Activated naive CD8-positive, alpha-beta T cell (primary cell): Measurements from ENCODE around the gene MNX1.

Experiments
- H3K27ac Mint-ChIP-seq: one replicate; pipeline ENCODE4 v1.8.0; 2021; ENCODE audit warnings: mixed read lengths
- H3K27me3 Mint-ChIP-seq: one replicate; pipeline ENCODE4 v1.8.0; 2021; ENCODE audit warnings: mixed read lengths
- H3K36me3 Mint-ChIP-seq: one replicate; pipeline ENCODE4 v1.8.0; 2021; ENCODE audit warnings: mixed read lengths
- H3K4me1 Mint-ChIP-seq: one replicate; pipeline ENCODE4 v1.8.0; 2021; ENCODE audit warnings: low read depth, mixed read lengths
- H3K4me3 Mint-ChIP-seq: one replicate; pipeline ENCODE4 v1.8.0; 2021; ENCODE audit warnings: mild to moderate bottlenecking, mixed read lengths
- H3K9me3 Mint-ChIP-seq: one replicate; pipeline ENCODE4 v1.8.0; 2021; ENCODE audit warnings: low read depth, mixed read lengths

MNX1 gene

DNA sequence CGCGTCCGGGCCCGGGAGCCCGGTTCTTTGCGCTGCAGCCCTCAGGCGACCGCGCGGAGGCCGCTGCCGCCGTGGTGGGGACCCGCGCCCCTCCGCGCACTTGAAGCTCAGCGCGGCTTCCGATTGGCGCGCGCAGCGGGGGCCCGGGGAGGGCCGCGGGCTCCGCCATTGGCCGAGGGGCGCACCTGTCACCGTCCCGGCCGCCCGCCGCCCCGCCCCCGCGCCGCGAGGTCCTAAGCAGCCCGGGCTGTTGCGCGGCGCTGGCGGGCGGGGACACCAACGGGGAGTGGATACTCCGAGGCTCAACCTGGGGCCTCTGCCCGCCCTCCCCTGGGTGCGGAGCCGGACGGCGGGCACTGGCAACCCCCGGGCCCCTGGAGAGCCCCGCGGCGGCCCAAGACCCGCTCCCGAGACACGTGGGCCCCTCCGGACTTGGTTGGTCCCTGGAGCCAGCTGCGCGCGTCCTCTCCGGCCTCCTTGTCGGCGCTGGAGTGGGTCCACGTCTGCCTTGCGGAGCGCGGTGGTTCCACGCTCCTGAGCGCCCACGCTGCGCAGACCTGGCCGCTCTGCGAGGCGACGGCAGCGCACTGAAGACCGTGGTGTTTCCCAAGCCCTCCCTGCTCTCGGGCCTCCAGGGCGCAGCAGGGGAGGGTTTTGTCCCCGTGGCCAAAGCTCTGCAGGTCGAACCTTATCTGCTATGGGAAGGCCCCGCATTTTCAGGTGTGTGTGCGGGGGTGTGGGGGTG lies at the start of gene MNX1:
Gene MNX1, minus strand, starts transcription at position 76 of the 745 bp plus-strand sequence. CDS start 313 bp downstream, outside the sequence.
- Mint-ChIP-seq H3K9me3 (no peaks in the 10 kb centered on the region), H3K27ac (no peak within 1 kb of the TSS), H3K36me3 (no peaks in the 10 kb centered on the region), H3K27me3 (peaks cover 38% of the 10 kb centered on the region), H3K4me3 (peak within 1 kb of the TSS; percentile 78), H3K4me1 (peaks cover 17% of the 10 kb centered on the region)

- Mint-ChIP-seq H3K36me3 (peaks cover 3% of the 10 kb centered on the region), H3K27me3 (peaks cover 20% of the 10 kb centered on the region), H3K4me3 (no peak overlapping the region), H3K4me1 (no peaks in the 10 kb centered on the region), H3K27ac (no peak overlapping the region), H3K9me3 (peaks cover 11% of the 10 kb centered on the region)
These were observed 49.1 kb upstream of the MNX1 start for GRCh38 chr7:157059534-157059933.

DNA sequence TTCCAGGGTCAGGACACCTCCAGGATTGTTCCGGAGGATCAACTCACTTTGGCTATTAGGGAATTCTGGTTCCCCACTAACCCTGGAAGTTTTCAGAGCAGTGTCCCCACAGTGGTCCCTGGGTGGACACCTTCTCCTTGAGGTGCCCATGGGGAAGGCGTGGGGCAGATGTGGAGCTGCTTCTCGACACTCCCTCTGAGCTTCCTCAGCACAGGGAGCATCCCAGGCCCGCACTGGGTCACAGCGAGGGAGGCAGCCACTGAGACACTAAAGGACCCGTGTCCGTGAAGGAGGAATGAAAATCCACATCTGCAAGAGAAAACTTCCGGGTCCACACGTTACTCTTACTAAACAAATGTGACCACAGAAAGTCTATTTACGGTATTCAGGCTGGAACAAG lies 48.2 kb upstream of the MNX1 start:
- H3K27ac Mint-ChIP-seq = no peak overlapping the region
- peaks cover 3% of the 10 kb centered on the region for H3K36me3 Mint-ChIP-seq
- H3K4me1 Mint-ChIP-seq = no peaks in the 10 kb centered on the region
- H3K4me3 Mint-ChIP-seq = no peak overlapping the region
- peaks cover 20% of the 10 kb centered on the region for H3K27me3 Mint-ChIP-seq
- peaks cover 11% of the 10 kb centered on the region for H3K9me3 Mint-ChIP-seq

DNA sequence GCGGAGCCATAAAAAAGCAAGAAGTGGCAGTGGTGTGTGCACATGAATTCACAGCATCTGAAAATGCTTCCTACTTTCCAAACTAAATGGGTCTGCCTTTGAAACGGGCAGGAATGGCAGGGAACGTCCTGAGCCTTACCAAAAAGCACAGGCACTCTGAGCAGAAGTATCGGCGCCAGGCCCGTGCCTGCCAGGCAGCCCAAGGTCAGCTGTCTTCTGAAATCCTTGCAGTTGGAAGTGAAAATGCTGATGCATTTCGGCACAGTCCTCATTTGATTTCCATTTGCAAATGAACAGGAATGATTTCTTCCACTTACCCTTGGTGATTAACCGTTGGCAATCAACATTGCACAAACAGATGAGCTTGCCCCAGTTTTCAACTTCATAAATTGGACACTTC lies 47.6 kb upstream of the MNX1 start:
- peaks cover 3% of the 10 kb centered on the region for H3K36me3 Mint-ChIP-seq
- H3K4me1 Mint-ChIP-seq = no peaks in the 10 kb centered on the region
- H3K4me3 Mint-ChIP-seq = no peak overlapping the region
- H3K9me3 Mint-ChIP-seq = peaks cover 13% of the 10 kb centered on the region
- peaks cover 22% of the 10 kb centered on the region for H3K27me3 Mint-ChIP-seq
- no peak overlapping the region for H3K27ac Mint-ChIP-seq

DNA sequence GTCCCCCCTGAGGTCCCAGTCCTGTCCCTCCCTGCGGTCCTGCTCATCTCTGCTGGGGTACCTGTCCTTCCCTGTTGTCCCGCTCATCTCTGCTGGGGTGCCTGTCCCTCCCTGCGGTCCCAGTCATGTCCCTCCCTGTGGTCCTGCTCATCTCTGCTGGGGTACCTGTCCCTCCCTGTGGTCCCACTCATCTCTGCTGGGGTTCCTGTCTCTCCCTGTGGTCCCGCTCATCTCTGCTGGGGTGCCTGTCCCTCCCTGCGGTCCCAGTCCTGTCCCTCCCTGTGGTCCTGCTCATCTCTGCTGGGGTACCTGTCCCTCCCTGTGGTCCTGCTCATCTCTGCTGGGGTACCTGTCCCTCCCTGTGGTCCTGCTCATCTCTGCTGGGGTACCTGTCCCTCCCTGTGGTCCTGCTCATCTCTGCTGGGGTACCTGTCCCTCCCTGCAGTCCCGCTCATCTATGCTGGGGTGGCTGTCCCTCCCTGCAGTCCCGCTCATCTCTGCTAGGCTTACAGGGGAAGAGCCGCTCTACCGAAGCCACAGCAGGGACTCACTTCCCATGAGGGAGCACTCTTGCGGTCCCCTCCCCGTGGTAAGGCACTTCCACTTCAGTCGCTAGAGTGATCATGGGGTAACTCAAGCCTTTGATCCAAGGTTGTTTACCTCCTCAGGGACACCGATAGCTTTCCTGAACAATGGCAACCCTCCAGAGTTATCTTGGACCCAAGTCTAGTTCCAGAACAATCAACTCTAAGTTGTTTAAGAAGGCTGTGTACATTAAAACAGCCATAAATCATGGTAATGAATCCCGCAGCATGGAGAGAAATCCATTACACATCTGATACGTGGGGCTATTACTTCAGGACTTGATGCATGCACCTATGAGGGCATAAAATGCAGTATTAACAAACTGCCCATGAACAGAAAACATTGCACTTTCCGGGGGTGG lies 46.8 kb upstream of the MNX1 start:
- peaks cover 17% of the 10 kb centered on the region for H3K27me3 Mint-ChIP-seq
- H3K36me3 Mint-ChIP-seq = no peaks in the 10 kb centered on the region

DNA sequence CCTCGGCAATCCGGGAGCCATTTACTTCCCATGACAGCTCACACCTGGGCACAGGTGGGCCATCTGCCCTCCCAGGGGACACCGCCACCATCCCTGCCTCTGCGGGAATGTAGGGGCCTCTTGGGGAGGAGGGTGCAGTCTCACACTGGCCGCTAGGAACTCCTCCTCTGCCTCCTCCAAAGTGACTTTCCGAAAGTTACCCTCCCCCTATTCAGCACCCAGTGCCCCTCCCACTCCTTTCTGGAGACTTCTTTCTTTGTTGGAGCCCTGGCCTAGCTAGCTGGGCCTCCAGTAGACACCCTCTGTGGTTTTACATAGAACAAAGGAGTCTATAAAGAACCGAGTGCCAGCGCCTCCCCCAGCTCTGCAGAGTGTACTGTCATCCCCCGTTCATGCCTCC lies 45.8 kb upstream of the MNX1 start:
- H3K27ac Mint-ChIP-seq = no peak overlapping the region
- H3K36me3 Mint-ChIP-seq = no peaks in the 10 kb centered on the region
- H3K4me3 Mint-ChIP-seq = no peak overlapping the region
- H3K4me1 Mint-ChIP-seq = no peaks in the 10 kb centered on the region
- H3K27me3 Mint-ChIP-seq = peaks cover 17% of the 10 kb centered on the region
- H3K9me3 Mint-ChIP-seq = peaks cover 13% of the 10 kb centered on the region

More for the DNA sequence above, 46.8 kb upstream of the MNX1 start:
- H3K9me3 Mint-ChIP-seq = peaks cover 13% of the 10 kb centered on the region
- no peak overlapping the region for H3K27ac Mint-ChIP-seq
- H3K4me1 Mint-ChIP-seq = no peaks in the 10 kb centered on the region
- no peak overlapping the region for H3K4me3 Mint-ChIP-seq

DNA sequence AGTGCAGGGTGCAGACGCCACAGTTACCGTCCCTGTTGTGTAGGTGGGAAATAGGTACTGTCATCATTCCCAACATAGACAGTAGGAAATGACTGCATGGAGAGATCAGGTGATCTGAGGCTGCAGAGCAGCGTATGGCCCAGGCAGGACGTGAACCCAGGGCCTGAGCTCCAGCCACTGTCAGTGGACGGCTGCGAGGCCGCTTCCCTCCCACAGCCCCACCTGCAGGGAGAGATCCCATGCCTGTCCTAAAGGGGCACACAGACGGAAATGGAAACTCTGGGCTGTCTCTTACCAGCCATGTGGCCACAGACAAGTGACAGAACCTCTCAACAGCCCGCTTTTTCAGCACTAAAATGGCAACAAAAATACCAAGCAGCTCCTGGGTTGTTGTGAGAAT lies 44.5 kb upstream of the MNX1 start:
- no peak overlapping the region for H3K27ac Mint-ChIP-seq
- H3K27me3 Mint-ChIP-seq = peaks cover 16% of the 10 kb centered on the region
- no peaks in the 10 kb centered on the region for H3K4me1 Mint-ChIP-seq
- no peak overlapping the region for H3K4me3 Mint-ChIP-seq
- no peaks in the 10 kb centered on the region for H3K36me3 Mint-ChIP-seq
- H3K9me3 Mint-ChIP-seq = peaks cover 13% of the 10 kb centered on the region

- Mint-ChIP-seq H3K4me1 (no peaks in the 10 kb centered on the region), H3K36me3 (no peaks in the 10 kb centered on the region)
These were observed 42.7 kb upstream of the MNX1 start for GRCh38 chr7:157053118-157053517.

GRCh38 chr7:157047148-157047547 lies 36.7 kb upstream of the MNX1 start:
- Mint-ChIP-seq H3K27ac (no peak overlapping the region), H3K4me3 (no peak overlapping the region), H3K9me3 (no peaks in the 10 kb centered on the region), H3K4me1 (no peaks in the 10 kb centered on the region), H3K27me3 (peaks cover 7% of the 10 kb centered on the region), H3K36me3 (no peaks in the 10 kb centered on the region)

More at GRCh38 chr7:157053118-157053517, 42.7 kb upstream of the MNX1 start:
- Mint-ChIP-seq H3K27me3 (peaks cover 13% of the 10 kb centered on the region), H3K9me3 (peaks cover 13% of the 10 kb centered on the region), H3K27ac (no peak overlapping the region), H3K4me3 (no peak overlapping the region)

GRCh38 chr7:157046681-157047080 lies 36.2 kb upstream of the MNX1 start:
- no peaks in the 10 kb centered on the region for H3K9me3 Mint-ChIP-seq
- H3K27me3 Mint-ChIP-seq = peaks cover 10% of the 10 kb centered on the region
- no peaks in the 10 kb centered on the region for H3K4me1 Mint-ChIP-seq
- no peak overlapping the region for H3K4me3 Mint-ChIP-seq
- H3K36me3 Mint-ChIP-seq = no peaks in the 10 kb centered on the region
- H3K27ac Mint-ChIP-seq = no peak overlapping the region

DNA sequence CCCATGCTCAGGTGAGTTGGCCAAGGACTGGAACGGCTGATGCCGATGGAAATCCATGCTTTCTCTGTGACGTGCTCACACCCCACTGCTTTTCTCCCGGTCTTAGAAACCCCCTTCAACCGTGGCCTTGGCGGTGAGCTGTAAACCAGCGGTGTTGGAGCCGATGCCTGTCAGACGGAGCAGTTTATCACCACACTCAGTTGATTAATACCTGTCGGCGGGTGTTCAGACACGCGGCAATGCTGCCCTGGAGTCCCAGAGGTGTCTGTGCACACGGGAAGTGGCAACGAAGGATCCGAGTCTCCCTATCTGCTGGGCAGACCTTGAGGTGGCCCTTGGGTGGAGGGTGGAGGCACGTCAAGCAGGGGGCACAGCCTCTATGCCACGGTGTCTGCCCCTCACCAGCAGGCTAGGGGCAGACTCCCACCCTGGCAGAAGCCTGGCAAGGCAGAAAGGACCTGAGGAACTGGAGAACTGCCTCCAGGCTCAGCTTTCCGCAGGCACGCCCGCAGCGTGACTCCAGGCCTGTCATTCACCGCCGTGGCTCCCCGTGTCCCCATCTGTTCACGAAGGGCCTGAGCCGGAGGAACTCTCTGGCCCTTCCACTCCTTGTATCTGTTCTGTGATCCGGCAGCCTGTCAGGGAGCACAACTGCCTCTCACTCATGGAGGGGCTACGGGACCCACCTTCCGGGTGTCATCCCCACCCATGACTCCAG lies 34.6 kb upstream of the MNX1 start:
- no peaks in the 10 kb centered on the region for H3K36me3 Mint-ChIP-seq
- H3K4me3 Mint-ChIP-seq = no peak overlapping the region
- peaks cover 10% of the 10 kb centered on the region for H3K27me3 Mint-ChIP-seq
- no peak overlapping the region for H3K27ac Mint-ChIP-seq
- no peaks in the 10 kb centered on the region for H3K9me3 Mint-ChIP-seq
- no peaks in the 10 kb centered on the region for H3K4me1 Mint-ChIP-seq

GRCh38 chr7:157044147-157044687 lies 33.8 kb upstream of the MNX1 start:
- Mint-ChIP-seq H3K27ac (no peak overlapping the region), H3K4me1 (no peaks in the 10 kb centered on the region), H3K4me3 (no peak overlapping the region), H3K27me3 (peaks cover 12% of the 10 kb centered on the region), H3K9me3 (no peaks in the 10 kb centered on the region), H3K36me3 (no peaks in the 10 kb centered on the region)

DNA sequence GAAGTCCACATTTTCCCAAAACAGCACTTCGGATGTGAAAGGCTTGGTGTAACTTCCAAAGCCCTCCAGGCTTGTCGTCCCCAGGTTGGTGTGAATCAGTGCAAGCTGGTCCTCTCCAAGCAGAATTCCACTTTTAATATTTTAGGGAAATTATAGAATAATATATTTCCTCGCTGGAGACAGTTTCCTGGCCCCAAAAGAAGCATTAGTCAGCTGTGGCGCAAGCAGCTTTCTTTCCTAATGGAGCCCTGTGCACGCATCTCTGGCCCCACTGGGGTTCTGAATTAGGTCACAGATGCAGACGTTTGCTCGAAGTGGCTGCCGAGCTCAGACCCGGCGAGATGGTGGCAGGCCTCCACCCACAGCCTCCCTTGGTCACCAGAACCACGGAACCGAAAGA lies 33.3 kb upstream of the MNX1 start:
- no peaks in the 10 kb centered on the region for H3K4me1 Mint-ChIP-seq
- peaks cover 12% of the 10 kb centered on the region for H3K27me3 Mint-ChIP-seq
- H3K9me3 Mint-ChIP-seq = no peaks in the 10 kb centered on the region
- no peak overlapping the region for H3K27ac Mint-ChIP-seq
- no peaks in the 10 kb centered on the region for H3K36me3 Mint-ChIP-seq
- no peak overlapping the region for H3K4me3 Mint-ChIP-seq

DNA sequence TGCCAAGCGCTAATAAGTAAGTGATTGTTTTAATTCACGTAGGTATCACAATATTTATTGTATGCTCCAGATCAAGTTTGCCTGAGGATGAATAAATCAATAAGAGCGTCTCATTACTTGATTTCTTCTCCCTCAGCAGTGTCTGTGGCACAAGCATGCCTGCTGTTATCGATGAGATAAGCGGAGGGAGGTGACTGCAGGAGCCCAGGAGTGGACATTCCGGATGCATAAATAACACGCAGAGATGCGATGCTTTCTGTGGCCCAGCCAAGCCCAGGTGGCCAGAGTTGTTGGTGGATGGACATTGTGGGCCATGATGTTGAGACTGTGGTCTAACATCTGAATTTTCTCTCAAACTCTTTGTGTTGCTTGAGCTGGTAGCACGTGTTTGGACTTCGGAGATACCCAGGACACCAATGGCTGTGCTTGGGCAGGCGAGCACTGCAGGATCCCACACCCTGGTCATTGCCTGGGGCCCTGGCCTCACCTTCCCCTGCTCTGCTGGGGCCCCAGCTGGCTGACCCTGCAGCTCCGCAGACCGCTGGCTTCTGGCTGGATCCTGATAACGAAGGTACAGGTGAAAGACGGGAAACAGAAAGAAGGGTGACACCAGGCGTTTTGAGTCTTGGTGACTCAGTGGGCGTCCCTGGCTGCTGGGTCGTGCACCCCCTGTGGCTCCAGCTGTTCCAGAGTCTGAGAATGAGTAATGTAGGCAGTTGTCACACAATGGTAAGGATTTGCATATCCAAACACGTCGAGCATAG lies 31.2 kb upstream of the MNX1 start:
- Mint-ChIP-seq H3K27me3 (peaks cover 15% of the 10 kb centered on the region), H3K27ac (no peak overlapping the region), H3K9me3 (peaks cover 2% of the 10 kb centered on the region), H3K4me3 (no peak overlapping the region), H3K4me1 (no peaks in the 10 kb centered on the region), H3K36me3 (no peaks in the 10 kb centered on the region)
